Upper lobe of left lung (tissue), 4 donors: Measurements from ENCODE around the gene MICAL2.

Source experiments
- POLR2A ChIP-seq, 4 donors: fragments of 450-650 bp; IDR thresholded peaks; one replicate each; pipeline ENCODE4 v1.5.1; 2016 to 2017; ENCODE audit warnings: antibody characterized with exemption in 4 of 4, mild to moderate bottlenecking in 2 of 4
- TF ChIP-seq, protein P1 (sequence below), 6 experiments: fragments of 450-650 bp in 4 of 6; fragments of 200-600 bp in 2 of 6; sonication (generic) in 2 of 6; IDR thresholded peaks; one replicate each; pipeline ENCODE4 v1.5.1; 2016 to 2019; ENCODE audit warnings: antibody characterized with exemption in 6 of 6

DNA sequence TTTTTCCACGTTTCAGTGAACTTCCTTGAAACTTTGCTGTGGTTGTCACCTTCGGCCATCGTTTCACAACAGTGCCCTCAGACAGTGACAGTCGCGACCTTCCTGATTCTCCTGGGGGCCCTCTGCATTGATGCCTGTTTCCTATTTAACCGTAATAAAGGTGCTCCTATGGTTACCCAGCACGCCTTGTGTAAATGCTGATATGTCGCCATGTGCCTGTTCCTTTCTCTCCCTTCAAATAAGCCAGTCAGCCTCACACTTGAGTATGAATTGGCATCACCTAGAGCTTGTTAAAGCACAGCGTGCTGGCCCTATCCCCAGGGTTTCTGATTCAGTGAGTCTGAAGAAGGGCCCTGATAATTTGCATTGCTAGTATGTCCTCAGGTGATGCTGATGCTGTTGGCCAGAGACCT, 104.8 kb downstream of the MICAL2 start:
- TF ChIP-seq, protein P1, sequence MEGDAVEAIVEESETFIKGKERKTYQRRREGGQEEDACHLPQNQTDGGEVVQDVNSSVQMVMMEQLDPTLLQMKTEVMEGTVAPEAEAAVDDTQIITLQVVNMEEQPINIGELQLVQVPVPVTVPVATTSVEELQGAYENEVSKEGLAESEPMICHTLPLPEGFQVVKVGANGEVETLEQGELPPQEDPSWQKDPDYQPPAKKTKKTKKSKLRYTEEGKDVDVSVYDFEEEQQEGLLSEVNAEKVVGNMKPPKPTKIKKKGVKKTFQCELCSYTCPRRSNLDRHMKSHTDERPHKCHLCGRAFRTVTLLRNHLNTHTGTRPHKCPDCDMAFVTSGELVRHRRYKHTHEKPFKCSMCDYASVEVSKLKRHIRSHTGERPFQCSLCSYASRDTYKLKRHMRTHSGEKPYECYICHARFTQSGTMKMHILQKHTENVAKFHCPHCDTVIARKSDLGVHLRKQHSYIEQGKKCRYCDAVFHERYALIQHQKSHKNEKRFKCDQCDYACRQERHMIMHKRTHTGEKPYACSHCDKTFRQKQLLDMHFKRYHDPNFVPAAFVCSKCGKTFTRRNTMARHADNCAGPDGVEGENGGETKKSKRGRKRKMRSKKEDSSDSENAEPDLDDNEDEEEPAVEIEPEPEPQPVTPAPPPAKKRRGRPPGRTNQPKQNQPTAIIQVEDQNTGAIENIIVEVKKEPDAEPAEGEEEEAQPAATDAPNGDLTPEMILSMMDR (IDR thresholded peaks at IDR 0.05) = no peak
- TF ChIP-seq POLR2A (IDR thresholded peaks at IDR 0.05) = no peak
